SK-N-SH treated with all-trans-retinoic acid at 6 μM for 48 hours (cell line): ENCODE measurements around the gene DOHH.

Source experiments
- ESRRG ChIP-seq: fragments of 250-450 bp; sonication (Bioruptor Pico); IDR thresholded peaks from 2 replicates; pipeline ENCODE4 v1.6.1; 2021; ENCODE audit warnings: mild to moderate bottlenecking
- GLIS3 ChIP-seq: fragments of 250-450 bp; sonication (Bioruptor Pico); IDR thresholded peaks from 2 replicates; pipeline ENCODE4 v1.5.0; 2020; ENCODE audit warnings: mild to moderate bottlenecking, moderate library complexity
- ISL1 ChIP-seq: fragments of 250-450 bp; sonication (Bioruptor Pico); IDR thresholded peaks from 2 replicates; pipeline ENCODE4 v2.1.2; 2022; ENCODE audit warnings: mild to moderate bottlenecking, moderate library complexity
- OSR1 ChIP-seq: fragments of 250-450 bp; sonication (Bioruptor Pico); IDR thresholded peaks from 2 replicates; pipeline ENCODE4 v1.8.0; 2022; ENCODE audit warnings: moderate library complexity, mild to moderate bottlenecking, inconsistent platforms
- PPARA ChIP-seq: fragments of 250-450 bp; sonication (Bioruptor Pico); IDR thresholded peaks from 2 replicates; pipeline ENCODE4 v1.5.0; 2020; ENCODE audit warnings: mild to moderate bottlenecking, borderline replicate concordance
- RARB ChIP-seq: fragments of 250-450 bp; sonication (Bioruptor Pico); IDR thresholded peaks from 2 replicates; pipeline ENCODE4 v1.8.0; 2021; ENCODE audit warnings: mild to moderate bottlenecking, moderate library complexity
- SNAI2 ChIP-seq: fragments of 250-450 bp; sonication (Bioruptor Pico); IDR thresholded peaks from 2 replicates; pipeline ENCODE4 v1.5.0; 2020; ENCODE audit warnings: mild to moderate bottlenecking, moderate library complexity
- ZC3H10 ChIP-seq: fragments of 250-450 bp; sonication (Bioruptor Pico); IDR thresholded peaks from 2 replicates; pipeline ENCODE4 v1.5.1; 2021; ENCODE audit warnings: mild to moderate bottlenecking, moderate library complexity
- ZNF565 ChIP-seq: fragments of 450-650 bp; formaldehyde crosslinking; conservative IDR thresholded peaks from 2 replicates; pipeline ENCODE4 v1.5.0; 2020; ENCODE audit warnings: low read depth, mild to moderate bottlenecking, moderate library complexity
- TF ChIP-seq, protein P1 (sequence below): fragments of 250-450 bp; sonication (Bioruptor Pico); IDR thresholded peaks from 2 replicates; pipeline ENCODE4 v1.5.1; 2020; ENCODE audit warnings: low read depth, mild to moderate bottlenecking, moderate library complexity

DNA sequence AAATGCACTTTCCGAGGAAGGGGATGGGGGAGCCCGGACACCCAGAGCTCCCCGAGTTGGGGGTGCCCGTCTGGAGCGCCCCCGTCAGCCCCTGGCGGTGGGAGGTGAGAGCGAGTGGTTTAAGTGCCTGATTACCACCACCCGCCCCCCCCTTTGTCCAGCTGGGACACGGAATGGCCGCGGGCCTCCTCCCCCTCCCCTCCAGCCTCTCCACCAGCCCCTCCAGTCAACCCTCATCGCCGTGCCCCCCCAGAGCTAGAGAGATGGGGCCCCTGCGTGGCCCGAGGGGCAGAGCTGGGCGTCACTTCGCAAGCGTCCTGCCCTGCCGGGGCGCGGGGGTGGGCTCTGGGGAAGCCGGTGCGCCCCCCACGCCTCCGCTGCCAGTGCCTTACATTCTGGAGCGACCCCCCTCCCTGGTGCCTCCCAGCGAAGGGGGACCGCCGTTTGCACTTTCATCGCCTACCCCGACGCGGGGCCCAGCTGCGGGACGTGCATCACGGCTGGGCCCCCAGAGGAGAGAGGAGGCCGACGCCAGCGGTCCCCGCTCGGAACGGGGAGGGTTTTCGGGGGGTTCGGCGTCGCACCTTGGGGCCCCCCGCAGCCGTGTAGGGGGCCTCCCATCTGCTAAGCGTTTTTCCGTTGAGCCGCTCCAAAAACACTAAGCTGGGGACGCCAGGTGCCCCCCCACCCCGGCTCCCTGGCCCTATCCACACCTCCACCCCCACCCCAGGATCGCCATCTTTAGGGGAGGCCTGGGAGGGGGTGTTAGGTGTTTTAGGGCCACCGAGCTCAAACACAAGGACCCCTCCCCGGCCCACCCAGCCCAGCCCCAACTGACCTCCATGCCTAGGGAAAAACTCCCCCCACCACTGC lies 36.5 kb downstream of the DOHH start:
- no peak for TF ChIP-seq ISL1 (CRISPR knock-in tag)
- TF ChIP-seq PPARA (CRISPR knock-in tag), result no peak
- no peak for TF ChIP-seq OSR1 (CRISPR knock-in tag)
- TF ChIP-seq, protein P1, sequence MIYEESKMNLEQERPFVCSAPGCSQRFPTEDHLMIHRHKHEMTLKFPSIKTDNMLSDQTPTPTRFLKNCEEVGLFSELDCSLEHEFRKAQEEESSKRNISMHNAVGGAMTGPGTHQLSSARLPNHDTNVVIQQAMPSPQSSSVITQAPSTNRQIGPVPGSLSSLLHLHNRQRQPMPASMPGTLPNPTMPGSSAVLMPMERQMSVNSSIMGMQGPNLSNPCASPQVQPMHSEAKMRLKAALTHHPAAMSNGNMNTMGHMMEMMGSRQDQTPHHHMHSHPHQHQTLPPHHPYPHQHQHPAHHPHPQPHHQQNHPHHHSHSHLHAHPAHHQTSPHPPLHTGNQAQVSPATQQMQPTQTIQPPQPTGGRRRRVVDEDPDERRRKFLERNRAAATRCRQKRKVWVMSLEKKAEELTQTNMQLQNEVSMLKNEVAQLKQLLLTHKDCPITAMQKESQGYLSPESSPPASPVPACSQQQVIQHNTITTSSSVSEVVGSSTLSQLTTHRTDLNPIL (CRISPR knock-in tag), result no peak
- no peak for TF ChIP-seq ZC3H10 (CRISPR knock-in tag)
- no peak for TF ChIP-seq ZNF565 (CRISPR knock-in tag)
- TF ChIP-seq ESRRG (CRISPR knock-in tag), result no peak
- no peak for TF ChIP-seq SNAI2
- no peak for TF ChIP-seq GLIS3
- TF ChIP-seq RARB (CRISPR knock-in tag), result no peak
